Progenitor cell of endocrine pancreas (in vitro differentiated cells): Measurements from ENCODE around the gene PLCB2. TPM values are rescaled to one million over a fixed set of nuclear protein-coding genes. Genes with fewer than 3 reads are reported as not detected.

ENCODE experiments used
- DNase-seq: peaks from one replicate; pipeline ENCODE4 v3.0.0; 2021; ENCODE audit warnings: low spot score; ENCODE audit not compliant: unreplicated experiment
- H3K27ac Mint-ChIP-seq: 2 replicates; pipeline ENCODE4 v1.8.0; 2021; ENCODE audit warnings: mild to moderate bottlenecking, moderate library complexity, mixed read lengths
- H3K27me3 Mint-ChIP-seq: 2 replicates; pipeline ENCODE4 v1.8.0; 2021; ENCODE audit warnings: mixed read lengths
- H3K36me3 Mint-ChIP-seq: 2 replicates; pipeline ENCODE4 v1.8.0; 2022; ENCODE audit warnings: mixed read lengths; ENCODE audit not compliant: insufficient read depth
- H3K4me1 Mint-ChIP-seq: 2 replicates; pipeline ENCODE4 v1.8.0; 2021; ENCODE audit warnings: low read depth, mixed read lengths
- H3K4me3 Mint-ChIP-seq: 2 replicates; pipeline ENCODE4 v1.8.0; 2021; ENCODE audit warnings: low read depth, mild to moderate bottlenecking, moderate library complexity, mixed read lengths
- H3K9me3 Mint-ChIP-seq: 2 replicates; pipeline ENCODE4 v1.8.0; 2021; ENCODE audit warnings: low read depth, mixed read lengths
- total RNA-seq: library from RNA; stranded (reverse); gene quantifications from 2 replicates; pipeline ENCODE4 v1.2.1, GENCODE V29; 2021
- TF ChIP-seq, protein P1 (sequence below): fragments of 200-600 bp; sonication (generic); IDR thresholded peaks from one replicate; pipeline ENCODE4 v1.5.0; 2021; ENCODE audit warnings: antibody characterized with exemption, mild to moderate bottlenecking; ENCODE audit not compliant: unreplicated experiment

The PLCB2 gene
- total RNA-seq, 1 donor from 2014 or later: 2.5 TPM

DNA sequence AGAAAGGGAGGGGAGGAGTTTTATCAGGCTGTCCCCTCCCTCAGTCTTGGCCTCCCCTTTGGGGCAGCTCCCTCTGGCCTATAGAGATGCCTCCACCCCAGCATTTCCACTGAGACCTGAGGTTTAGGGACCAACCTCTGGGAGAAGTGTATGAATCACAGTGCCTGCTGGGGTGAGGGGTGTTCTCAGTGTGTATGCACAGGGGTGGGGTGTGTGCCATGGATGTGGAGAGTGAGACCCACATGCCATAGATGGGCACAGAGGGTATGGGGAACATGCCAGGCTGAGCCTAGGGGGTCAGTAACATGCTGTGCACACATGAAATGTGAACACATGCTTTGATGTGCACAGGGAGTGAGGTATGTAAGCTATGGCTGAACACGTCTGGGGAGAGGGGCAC is 12.4 kb downstream of the PLCB2 start:
- Mint-ChIP-seq H3K36me3 (no peaks in the 10 kb centered on the region), H3K27ac (no peak overlapping the region), H3K4me1 (peaks cover 4% of the 10 kb centered on the region), H3K9me3 (peaks cover 3% of the 10 kb centered on the region), H3K27me3 (peaks cover 70% of the 10 kb centered on the region), H3K4me3 (no peak overlapping the region)
- DNase-seq: no peak
- TF ChIP-seq, protein P1, sequence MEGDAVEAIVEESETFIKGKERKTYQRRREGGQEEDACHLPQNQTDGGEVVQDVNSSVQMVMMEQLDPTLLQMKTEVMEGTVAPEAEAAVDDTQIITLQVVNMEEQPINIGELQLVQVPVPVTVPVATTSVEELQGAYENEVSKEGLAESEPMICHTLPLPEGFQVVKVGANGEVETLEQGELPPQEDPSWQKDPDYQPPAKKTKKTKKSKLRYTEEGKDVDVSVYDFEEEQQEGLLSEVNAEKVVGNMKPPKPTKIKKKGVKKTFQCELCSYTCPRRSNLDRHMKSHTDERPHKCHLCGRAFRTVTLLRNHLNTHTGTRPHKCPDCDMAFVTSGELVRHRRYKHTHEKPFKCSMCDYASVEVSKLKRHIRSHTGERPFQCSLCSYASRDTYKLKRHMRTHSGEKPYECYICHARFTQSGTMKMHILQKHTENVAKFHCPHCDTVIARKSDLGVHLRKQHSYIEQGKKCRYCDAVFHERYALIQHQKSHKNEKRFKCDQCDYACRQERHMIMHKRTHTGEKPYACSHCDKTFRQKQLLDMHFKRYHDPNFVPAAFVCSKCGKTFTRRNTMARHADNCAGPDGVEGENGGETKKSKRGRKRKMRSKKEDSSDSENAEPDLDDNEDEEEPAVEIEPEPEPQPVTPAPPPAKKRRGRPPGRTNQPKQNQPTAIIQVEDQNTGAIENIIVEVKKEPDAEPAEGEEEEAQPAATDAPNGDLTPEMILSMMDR: no peak

DNA sequence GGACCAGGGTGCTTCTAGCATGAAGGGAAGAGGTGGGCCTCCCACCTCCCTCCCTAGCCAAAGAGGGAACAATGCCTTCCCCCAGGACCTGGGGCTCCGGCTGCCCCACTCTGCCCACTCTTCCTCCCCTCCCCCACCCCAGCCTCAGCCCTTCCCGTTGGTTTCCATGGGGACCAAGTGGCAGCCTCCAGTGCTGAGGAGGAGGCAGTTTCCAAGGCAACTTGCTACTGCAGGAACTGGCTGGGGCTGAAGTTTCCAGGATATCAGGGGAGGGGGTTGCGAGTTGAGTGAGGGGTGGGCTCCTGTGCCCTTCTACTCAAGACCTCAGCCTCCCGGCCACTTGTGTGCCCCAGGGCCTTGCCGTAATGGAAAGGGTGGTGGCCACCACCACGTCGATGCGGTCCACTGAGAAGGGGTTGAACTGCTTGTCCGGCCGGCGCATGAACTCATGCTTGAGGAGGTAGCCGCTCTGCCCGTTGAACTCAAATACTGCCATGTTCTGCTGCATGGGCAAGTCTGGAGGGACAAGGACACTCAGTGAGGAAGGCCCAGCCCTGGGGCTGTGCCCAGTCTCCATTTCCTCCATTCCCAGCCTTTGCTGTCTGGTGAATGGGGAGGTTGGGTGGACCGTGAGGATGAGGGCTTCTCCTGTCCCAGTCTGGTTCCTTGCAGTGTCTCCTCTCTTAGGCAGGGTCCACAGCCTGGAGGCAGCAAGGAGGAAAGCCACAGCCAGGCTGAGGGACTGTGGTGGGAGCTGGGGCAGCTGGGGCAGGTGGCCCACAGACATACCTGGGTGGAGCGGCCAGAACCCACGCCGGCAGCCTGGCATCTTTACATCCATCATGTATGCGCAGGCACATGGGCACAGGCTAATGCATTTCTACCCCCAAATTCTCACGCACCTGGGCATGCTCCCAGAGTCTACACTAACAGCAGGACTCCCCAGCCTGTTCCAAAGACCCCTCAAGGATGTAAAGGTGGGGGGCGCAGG is 13.5 kb downstream of the PLCB2 start:
- H3K27me3 Mint-ChIP-seq: peaks cover 80% of the 10 kb centered on the region
- no peak overlapping the region for H3K27ac Mint-ChIP-seq
- H3K36me3 Mint-ChIP-seq: no peaks in the 10 kb centered on the region
- H3K4me1 Mint-ChIP-seq: peaks cover 4% of the 10 kb centered on the region
- TF ChIP-seq, protein P1: no peak
- H3K9me3 Mint-ChIP-seq: peaks cover 2% of the 10 kb centered on the region
- H3K4me3 Mint-ChIP-seq: no peak overlapping the region
- no peak for DNase-seq

DNA sequence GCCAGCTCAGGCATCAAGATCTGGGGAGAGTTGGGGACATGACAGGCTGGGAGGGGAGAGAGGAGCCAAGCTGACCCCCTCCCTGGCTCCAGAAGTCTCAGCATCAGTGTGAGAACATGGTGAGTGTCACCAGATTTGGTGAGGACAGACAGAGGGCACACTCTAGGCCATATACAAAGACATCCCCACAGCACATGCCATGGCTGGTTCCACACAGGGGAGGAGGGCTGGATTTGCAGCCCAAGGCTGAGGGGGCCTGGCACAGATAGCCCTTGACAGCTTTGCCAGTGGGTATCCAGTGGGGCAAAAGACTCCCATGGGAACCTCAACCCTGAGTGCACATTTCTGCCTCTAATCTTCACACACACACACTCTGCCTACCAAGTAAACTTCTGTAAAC is 14.7 kb downstream of the PLCB2 start:
- no peak for DNase-seq
- Mint-ChIP-seq H3K4me3 (no peak overlapping the region), H3K27ac (no peak overlapping the region), H3K4me1 (peaks cover 4% of the 10 kb centered on the region), H3K36me3 (no peaks in the 10 kb centered on the region), H3K27me3 (peaks cover 82% of the 10 kb centered on the region), H3K9me3 (no peaks in the 10 kb centered on the region)
- TF ChIP-seq, protein P1: no peak

DNA sequence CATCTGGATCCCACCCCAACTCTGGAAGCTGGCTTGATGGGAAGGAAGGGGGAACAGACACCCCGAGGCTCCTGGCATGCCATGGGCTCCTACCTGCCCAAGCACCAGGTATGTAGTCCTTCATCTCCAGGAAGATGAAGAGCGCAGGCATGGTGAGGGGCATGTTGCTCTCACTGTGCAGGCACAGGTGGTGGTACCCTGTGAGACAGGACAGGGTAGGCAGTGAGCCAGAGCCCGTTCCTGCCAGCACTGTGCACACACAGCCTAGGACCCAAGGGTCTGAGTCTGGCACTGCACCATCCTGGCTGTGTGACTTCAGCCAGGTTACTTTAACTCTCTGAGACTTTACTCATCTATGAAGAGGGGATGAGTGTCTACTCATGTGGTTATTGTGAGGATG is 15.5 kb downstream of the PLCB2 start:
- Mint-ChIP-seq H3K27me3 (peaks cover 82% of the 10 kb centered on the region), H3K4me1 (peaks cover 4% of the 10 kb centered on the region), H3K9me3 (no peaks in the 10 kb centered on the region), H3K27ac (no peak overlapping the region), H3K4me3 (no peak overlapping the region), H3K36me3 (no peaks in the 10 kb centered on the region)
- TF ChIP-seq, protein P1: no peak
- DNase-seq: no peak

DNA sequence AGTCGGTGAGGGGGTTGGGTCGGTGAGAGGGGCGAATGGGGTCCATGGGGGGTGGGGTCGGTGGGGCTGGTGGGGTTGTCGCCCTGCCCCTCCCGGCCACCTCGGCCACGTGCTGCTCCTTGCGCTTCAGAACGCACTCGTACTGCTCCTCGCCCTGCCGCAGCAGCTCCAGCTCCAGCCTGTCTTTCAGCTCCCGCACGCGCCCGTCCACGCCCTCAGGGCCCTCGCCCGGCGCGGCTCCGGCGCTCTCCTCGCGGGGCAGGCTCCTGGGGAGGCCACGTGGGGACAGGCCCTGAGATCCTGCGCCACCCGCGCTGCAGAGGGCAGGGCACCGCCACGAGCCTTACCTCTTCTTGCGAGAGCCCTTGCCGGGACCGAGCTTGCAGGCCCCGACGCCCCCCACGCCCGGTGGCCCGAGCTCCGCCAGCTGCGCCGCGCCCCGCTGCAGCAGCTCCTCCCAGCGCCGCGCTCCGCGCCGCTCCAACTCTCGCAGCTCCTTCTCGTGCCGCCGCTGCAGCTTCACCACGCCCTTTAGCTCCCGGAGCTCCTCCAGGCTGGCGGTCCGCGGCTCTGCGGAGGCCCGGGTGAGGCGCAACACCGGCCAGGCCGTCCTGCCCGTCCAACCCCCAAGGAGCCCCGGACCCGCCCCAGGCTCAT is 16.7 kb downstream of the PLCB2 start:
- H3K27ac Mint-ChIP-seq: no peak overlapping the region
- no peak overlapping the region for H3K4me3 Mint-ChIP-seq
- H3K4me1 Mint-ChIP-seq: peaks cover 1% of the 10 kb centered on the region

More for the DNA sequence above, 16.7 kb downstream of the PLCB2 start:
- no peaks in the 10 kb centered on the region for H3K9me3 Mint-ChIP-seq
- H3K27me3 Mint-ChIP-seq: peaks cover 79% of the 10 kb centered on the region
- peak; percentile 44 for DNase-seq
- H3K36me3 Mint-ChIP-seq: no peaks in the 10 kb centered on the region
- TF ChIP-seq, protein P1: no peak
